Activated gamma-delta T cell treated with anti-CD3 and anti-CD28 coated beads, Interleukin-2, amount 50 U/mL, for 16 hours (primary cell): Measurements from ENCODE around the gene RPA3.

ENCODE experiments used
- DNase-seq: peaks from one replicate; pipeline ENCODE4 v3.0.0-alpha.2; 2020; ENCODE audit warnings: low read depth

RPA3 gene

DNA sequence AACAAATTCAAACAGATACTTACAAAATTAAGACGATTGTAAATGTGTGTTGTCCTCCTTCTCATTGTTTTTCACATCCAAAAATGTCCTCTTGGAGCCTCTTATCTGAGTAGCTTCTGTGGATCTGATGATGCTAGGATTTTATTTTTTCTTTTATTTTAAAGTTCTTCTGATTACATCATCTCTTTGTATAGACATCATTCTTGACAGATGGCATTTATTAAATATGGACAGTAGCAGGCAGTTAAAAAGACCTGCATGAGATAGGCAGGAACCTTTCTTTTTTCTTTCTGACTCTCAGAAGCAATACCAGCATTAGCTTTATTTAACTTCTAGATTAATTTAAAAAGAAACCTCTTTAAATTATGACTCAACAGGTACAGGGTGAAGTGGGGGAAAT lies at the start of gene RPA3:
Gene RPA3, minus strand, starts transcription at position 116 of the 400 bp plus-strand sequence. CDS start 78,189 bp downstream, outside the sequence.
- no peak for DNase-seq

DNA sequence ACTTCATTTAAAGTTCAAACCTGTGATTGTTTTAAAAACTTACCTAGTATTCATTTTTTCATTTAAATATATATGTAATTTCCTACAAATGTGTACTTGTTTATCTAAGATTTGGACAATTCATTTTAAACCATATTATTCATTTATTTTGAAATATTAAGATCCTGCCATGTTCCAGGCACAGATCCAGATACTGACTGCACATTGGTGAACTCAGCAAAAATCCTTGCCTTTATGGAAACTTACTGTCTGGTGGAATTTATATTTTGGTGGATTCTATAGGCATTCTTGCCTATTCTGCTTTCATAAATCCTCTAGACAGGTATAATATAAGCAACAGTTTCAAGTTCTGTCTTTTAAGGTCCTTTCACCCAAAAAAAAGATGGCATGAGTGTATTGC lies 48.3 kb upstream of the RPA3 start:
- no peak for DNase-seq

DNA sequence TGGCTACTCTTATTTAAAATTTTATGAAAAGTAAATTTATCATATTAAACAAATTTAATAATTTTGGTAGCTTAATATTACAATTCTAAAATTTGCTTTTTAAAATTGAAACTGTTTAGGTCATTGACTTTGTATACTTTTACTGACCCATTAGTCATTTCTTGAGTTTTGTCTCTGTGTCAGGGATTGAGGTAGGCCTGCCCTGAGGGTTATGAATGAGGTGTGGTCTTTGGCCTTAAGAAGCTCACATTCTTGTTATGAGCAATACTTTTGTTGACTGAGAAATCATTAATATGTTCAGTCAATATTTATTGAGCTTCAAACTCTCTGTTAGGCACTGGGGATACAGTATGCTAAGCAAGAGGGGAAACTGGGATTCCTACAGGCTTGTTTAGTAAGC lies 47.0 kb upstream of the RPA3 start:
- no peak for DNase-seq

DNA sequence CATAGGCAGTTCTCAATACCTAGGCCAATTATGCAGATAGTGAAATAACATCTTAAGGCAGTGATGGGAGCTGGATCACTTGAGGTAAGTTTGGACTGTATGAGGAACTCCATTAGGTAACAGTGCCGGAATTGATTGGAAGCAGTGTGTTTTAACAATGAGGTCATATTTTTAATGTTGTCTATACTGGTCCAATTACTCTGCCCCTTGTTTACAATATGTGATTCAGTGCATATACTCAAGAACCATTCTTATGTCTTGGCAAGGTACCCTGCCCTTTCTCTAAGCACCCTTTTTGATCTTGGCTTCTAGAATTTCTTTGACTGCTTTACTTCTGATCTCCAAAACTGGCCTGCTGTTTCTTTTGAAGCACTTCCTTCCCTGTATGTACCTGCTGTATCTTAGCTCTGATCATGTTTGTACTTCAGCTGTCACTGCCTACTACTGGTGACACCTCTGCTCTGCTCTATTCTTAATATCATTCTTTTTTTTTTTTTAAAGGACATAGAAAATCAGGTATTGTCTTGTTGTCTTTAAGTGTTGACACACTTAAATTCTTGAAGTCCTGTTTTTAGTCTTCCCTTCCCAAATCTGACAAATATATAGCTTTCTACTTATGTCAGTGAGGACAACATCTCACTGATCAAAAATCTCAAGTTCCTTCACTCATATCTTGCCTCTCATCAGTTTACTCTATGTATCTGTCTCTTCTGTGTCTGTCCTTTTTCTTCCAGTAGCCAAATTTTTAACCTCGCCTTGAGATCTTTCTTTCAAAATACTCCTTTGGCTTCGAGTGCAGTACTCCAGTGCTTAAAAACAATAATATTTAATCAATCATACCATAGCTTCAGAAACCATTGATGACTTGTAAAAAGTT lies 46.4 kb upstream of the RPA3 start:
- DNase-seq: no peak

DNA sequence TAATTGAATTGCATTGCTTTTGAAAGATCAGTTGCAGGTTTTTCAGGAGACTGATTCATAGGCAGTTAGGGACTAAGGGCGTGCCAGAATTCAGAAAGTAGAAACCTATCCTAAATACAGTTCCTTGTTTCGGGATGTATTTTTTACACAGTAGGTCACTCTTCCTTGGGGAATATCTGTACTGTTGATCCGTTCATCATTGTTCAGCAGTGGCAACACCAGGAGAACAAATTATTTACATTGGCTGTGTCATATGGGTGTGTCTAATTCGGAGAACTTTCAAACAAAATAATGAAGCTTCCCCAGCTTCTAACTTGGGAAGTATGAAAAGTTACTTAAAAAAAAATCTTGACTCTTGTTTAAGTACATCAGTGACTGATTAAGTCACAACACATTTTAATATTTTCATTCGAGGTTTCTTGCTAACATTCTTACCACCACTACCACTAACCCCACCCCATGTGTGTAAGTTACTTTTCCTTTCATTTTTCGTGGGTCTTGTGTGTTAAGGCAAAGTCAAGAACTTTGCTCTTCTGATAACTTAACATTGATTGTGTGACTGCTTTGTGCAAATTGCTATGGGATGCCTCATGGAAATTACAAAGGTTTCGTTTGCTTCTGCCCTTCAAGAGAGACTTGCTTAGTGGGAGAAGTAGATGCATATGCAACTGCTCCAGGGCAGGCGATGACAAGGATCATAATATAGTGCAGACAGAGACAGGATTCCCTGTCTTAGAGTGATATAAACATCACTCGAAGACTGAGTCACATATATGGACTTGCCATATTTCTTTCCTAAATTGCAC lies 43.8 kb upstream of the RPA3 start:
- no peak for DNase-seq

DNA sequence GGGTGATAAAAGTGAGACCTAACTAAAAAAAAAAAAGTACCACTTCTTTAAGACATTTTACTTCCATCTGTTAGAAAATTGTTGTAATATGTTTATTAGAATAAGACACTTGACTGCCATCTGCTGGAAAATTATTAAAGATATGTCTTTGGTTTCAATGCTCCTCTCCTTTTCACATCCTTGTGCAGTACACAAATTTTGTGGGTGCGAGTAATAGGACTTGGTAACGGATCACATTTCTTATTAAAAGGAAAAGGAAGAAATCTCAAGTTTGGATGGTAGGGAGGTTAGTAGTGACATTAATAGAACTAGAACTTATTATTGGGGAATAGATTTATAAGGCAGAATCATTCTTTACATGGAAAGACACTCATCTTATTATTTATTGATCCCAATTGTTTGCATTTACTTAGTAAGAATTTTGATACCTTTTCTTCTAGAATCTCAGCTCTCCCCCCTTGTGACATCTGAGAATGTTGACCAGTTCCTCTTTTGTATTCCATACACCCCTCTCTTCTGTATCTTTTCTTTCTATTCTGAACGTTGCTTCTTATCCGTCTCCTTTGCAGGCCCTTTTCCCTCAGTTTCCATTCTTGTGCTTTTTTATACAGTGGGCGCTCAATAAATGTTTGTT lies 43.0 kb upstream of the RPA3 start:
- DNase-seq: no peak

DNA sequence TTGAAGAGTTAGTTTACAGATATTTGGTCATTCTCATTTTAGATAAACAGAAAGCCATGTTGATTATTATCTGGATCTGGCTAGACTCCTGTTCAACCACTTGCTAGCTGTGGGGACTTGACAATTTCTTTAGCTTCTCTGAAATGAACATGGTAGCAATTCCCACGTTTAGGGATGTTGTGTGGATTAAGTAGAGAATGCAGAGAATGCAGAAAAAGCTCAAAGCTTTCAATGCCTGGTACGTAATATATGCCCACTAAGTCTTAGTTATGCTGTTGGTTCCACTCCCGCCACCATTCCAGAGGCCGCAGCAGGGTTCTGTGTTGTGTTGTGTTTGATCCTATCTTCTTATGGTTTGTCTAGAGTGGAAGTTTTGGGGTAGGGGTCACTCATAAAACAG lies 39.2 kb upstream of the RPA3 start:
- DNase-seq: no peak

DNA sequence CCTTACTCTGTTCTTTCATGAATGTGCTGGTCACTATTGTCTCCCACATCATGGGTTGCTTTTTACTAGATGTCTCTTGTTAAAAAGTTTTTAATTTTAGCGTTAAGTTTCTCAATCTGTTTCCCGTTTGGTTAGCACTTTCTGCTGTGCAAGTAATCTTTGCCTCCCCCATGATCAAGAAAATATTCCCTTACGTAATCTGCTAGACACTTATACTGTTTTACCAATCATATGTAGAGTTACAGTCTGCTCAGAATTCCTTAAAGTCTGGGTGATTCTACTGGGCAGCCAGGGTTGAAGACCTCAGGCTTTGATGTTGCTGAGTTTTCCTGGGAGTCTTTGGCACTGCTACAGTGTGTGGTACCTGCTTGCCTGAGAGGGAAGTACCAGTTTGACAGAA lies 38.2 kb upstream of the RPA3 start:
- DNase-seq: no peak

DNA sequence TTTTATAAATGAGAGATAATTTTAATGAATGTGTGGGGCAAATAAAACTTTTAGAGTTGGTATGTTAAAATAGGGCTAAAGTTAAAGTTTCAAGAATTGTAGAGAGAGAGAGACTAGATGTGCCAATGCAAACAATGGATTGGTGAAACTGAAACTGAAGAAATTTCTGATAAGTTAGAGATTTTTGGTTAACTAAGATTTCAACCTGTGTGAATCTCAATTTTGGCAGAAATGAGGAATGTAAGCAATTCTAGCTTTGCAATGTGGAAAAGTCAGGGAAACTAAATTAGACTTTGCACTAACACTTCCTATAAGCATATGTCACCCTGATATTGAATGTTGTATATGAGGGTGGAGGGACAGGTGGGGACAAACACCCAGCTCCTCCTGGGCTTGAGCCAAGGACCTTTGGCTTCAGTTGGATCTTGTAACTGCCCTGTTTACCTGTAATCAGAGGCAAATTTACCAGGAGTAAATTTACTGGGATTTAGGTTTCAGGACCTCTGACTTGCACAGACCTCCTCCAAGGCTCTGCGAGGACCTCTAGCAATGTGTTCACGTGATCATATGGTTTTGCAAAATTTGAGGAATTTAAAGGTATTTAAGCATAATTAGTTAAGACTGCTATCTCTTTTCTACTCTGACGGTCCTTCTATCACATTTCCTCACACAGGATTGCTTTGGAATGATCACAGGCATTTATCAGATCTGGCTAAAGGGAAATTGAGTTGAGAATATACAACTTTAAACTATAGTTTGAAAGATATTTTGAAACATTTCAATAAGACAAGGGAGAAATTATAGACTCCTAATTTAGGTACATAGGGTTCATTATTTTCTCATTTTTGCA lies 33.1 kb upstream of the RPA3 start:
- no peak for DNase-seq

DNA sequence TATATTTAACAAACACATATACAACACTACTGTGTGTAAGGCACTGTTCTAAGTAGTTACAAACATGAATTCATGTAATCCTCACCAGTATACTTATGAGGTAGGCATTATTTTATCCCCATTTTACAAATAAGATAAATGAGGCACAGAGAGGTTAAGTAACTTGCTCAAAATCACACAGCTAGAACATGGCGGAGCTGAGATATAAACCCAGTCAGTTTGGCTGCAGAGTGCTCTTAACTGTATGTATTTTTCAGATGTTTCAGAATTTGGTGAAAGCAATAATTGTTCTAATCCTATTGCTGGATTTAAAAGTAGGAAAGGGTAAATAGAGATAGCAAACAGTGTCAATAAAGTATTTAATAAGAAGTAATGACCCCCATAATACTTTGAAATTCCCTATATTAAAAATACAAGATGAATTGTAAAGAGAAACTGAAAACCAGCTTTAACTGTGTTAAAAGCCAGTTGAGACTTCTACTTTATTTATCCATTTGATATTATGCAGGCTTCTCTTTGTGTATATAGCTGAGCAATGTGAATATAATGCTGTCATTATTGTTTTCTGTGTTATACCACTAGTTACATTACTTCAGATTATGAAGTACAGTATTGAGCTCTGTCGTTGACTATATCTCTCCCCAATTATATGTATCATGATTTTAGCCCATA lies 32.3 kb upstream of the RPA3 start:
- DNase-seq: no peak

DNA sequence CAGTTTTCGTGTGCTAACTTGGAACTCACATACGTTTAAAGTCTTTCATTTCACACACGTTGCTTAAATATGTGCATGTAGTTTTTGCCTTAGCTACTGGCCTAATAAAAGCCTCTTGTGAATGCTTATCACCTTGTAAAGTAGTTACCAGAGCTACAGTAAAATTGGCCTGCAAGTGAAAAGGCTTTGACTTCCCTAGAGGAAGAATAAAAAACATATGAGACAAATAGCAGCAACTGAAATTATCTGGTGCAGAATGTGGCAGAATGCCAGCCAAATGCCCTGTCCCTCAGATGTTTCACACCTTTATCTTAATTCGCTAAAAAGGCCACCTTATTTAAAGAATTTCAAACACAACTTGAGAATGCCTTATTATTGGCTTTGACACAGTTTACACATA lies 28.1 kb upstream of the RPA3 start:
- no peak for DNase-seq

DNA sequence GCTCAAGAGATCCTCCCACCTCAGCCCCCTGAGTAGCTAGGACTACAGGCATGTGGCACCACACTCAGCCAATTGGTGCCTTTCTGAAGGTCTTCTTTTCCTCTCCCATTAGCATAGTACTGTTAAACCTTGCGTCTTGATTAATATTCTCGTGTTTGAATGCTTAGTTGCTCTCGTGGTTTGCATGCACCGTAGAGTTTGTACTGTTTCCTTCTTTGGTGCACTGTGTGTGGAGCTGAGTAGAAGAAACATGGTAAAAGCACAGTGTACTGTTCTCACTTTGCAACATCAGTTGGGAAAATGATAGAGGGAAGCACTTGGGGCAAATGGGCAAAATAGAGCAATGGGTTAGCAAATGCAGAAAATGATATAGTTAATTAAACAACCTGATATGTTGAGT lies 27.6 kb upstream of the RPA3 start:
- DNase-seq: no peak

DNA sequence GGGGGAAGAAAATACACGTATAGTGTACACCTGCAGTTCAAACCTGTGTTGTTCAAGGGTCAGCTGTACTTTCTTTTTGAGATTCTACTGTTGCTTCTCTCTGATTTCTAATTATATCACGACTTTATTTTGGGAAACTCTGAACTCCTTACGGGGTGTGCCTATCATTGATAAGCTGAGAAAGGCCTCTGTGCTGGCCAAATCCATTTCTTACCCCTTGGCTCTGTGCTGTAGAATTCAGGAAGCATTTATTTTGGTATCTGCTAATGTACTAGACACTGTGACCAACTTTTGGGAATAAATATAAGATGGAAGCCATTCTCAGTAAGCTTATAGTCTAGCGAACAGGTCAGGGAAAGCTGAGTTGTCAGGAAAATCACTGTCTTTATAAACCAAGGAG lies 26.9 kb upstream of the RPA3 start:
- no peak for DNase-seq

DNA sequence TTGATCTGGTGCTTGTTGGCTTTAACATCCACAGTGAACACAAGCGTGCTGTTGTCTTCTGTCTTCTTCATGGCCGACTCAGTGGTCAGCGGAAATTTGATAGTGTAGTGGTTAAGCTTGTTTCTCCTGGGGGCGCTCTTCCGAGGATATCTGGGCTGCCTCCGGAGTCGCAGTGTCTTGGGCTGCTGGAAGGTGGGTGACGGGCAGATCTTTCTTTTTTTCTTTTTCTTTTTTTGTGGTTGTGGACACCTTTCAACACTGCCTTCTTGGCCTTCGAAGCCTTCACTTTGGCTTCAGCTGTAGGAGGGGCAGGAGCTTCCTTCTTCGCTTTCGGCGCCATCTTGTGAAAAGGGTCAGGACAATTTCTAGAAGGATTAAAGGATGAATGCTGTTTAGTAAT lies 23.8 kb upstream of the RPA3 start:
- no peak for DNase-seq

DNA sequence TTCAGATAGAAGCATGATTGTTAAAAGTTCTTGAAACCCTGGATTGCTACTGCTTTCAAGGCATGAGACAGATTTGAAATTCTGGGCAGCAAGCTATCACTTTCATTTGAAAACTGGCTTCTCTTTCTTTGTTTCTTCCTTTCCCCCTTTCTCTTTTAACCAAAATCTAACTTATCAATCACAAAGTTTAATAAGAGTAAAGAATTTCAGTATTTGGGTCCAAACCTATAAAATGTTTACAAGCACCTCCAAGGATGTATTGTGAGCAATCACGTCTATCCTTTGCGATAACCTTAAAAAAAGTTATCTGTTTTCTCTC lies 21.6 kb upstream of the RPA3 start:
- no peak for DNase-seq

DNA sequence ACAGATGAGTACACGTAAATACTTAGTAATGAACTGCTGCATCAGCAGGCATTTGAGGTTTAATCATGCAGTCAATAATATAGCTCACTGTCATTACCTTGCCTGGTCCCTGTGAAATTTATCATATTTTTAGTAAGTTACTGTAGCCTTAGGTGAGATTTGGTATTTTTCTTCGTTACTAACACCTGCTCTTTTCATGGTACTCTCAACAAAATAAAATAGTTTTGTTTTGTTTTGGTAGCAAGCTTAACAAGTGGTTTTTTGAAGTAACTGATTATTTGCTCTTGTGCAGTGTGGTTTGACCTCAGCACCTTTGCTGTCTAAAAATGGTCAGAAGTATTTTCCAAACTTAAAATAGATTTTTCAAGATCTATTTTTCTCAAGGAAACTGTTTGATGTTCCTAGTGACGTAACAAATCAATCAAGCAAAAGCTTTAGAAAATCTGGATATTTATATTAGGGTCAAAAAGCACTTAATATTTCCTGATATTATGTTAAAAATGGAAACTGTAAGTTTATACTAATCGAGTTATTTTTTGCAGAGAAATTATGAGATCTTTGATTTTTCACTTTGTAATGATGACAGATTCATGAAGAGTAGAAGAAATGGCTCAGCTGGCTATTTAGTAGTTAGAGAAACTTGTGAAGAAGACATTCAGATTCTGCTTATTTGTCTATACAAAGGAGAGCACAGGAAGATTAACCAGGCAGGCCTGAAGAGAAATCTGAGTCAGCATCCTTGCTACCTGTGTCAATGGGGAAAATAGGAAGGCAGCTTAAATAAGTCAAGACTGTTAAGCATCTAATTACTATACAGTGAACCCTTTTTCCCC lies 21.0 kb upstream of the RPA3 start:
- no peak for DNase-seq

DNA sequence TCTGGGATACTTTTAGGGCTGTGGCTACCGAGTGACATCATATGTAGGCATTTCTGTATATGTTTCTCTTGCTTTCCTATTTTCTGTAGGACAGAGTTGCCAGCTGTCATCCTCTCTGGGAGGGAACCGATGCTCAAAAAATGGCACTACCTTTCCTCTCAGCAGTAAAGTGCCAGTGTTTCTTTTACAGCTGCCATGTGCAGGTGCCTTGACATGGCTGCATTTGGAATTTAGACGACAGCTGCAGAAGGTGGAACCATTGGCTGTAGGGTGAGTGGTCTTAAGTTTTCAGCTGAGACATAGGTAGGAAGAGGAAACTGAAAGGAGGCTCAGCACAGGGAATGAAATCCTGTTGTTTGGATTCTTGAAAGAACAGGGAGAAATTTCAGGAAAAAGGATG lies 20.2 kb upstream of the RPA3 start:
- no peak for DNase-seq

DNA sequence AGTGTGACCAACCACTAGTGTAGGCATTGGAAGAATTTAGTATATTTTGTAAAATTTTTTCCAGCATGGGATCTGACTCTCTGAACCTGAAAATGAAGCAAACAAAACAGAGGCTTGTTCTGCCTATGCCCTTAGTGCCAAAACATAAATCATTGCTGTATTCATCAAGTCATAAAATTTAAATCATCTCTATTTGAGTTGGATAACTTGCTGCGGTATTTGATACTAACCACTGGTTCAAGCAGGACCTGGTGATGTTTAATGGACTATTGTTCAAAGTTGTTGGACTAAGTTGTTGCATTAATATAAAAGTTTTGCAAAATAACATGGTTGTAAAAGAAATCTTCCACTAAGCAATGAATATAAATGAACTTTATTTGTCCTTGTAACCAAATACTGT lies 19.8 kb upstream of the RPA3 start:
- no peak for DNase-seq

DNA sequence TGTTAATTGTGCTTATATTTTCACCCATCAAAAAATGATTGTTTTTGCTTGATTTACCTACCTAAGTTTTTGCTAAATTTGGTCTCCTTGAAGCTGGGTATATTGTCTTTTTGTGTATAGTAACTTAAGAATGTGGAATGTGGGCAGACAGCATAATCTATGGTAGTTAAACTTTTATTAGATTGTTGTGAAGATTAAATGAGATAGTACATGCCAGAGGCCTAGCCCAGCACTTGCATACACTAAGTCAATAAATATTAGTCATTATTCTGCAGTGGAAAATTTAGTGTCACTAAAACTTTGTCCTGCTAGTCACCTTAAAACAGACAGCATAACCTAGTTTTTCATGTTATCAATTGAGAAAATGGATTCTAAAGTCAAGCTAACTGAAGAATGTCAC lies 19.3 kb upstream of the RPA3 start:
- DNase-seq: no peak

DNA sequence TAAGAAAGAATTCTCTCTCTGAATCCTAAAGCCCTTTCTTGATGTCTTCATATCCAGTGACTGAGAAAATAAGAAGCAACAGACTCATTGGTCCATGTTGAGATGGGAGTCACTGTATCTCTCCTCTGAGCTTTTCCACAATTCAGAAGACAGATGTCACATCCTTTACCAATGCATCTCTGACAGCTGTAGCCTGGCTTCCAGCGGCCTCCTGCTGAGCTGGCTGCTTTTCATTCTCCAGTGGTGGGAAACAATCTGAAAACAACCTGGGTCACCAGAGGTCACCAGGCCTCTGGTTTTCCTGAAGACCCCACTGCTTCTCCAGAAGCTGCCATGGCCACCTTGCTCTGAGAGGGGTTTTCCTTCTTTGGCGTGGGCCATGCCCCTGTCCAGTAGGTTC lies 18.3 kb upstream of the RPA3 start:
- DNase-seq: no peak
